Measurements from ENCODE around the gene FAM98A. TPM values are rescaled to one million over a fixed set of nuclear protein-coding genes. Genes with fewer than 3 reads are reported as not detected.

FAM98A gene
- total and polyA plus RNA-seq, 2 of the 4 experiments (the other 2 are of a cell fraction) = 113 to 131 TPM

- Histone ChIP-seq H2AK5ac (ENCODE audit: low read depth, low read length) (no peak overlapping the region), H3K27me3 (ENCODE audit: control insufficient read depth, insufficient read depth, low read length) (no peaks in the 10 kb centered on the region), H3K4me2 (ENCODE audit: low read depth, low read length) (no peak overlapping the region), H4K8ac (ENCODE audit: low read depth in 2 of 2, low read length in 2 of 2) (no peak overlapping the region), H3K27ac (ENCODE audit: insufficient read depth, low read length) (no peak overlapping the region), H3K4ac (ENCODE audit: low read depth, low read length) (no peak overlapping the region), H3K36me3 (ENCODE audit: control insufficient read depth, insufficient read depth, low read length) (peaks cover 22% of the 10 kb centered on the region), H2AK9ac (replicated peaks; ENCODE audit: low read depth, low read length, poor library complexity) (no peak overlapping the region), H3K23ac (ENCODE audit: low read depth, low read length) (no peak overlapping the region), H3K9ac (ENCODE audit: low read depth, low read length) (no peak overlapping the region), H2BK5ac (ENCODE audit: low read depth, low read length, poor library complexity, severe bottlenecking) (no peak overlapping the region), H3K4me3 (ENCODE audit: insufficient read depth, low read depth, low read length) (no peak overlapping the region), H3K9me1 (ENCODE audit: insufficient read depth, low read length) (peaks cover 2% of the 10 kb centered on the region; the same call in 1 of the 2 replicates), H2BK20ac (ENCODE audit: low read depth, low read length) (no peak overlapping the region), H2BK120ac (ENCODE audit: low read depth, low read length) (no peak overlapping the region), H4K5ac (ENCODE audit: low read depth, low read length) (no peak overlapping the region), H3K9me3 (ENCODE audit: control insufficient read depth, insufficient read depth, low read length) (no peaks in the 10 kb centered on the region), H3K79me1 (ENCODE audit: low read depth in 1 of 2, low read length in 2 of 2) (peaks cover 11 to 22% of the 10 kb centered on the region in 2 experiments), H4K20me1 (ENCODE audit: insufficient read depth, low read length) (0 out of 2 replicates have a peak, but pooled peaks cover 4% of the 10 kb centered on the region), H3K56ac (ENCODE audit: extremely low read depth, insufficient read depth, low read length) (no peak overlapping the region), H3K4me1 (ENCODE audit: control insufficient read depth, insufficient read depth, low read length) (peaks cover 2% of the 10 kb centered on the region; the same call in 1 of the 2 replicates), H3K14ac (replicated peaks; ENCODE audit: low read depth, low read length) (no peak overlapping the region), H4K91ac (ENCODE audit: insufficient read depth, low read depth, low read length) (peak overlapping the region; percentile 29; the same call in 1 of the 2 replicates), H3K18ac (ENCODE audit: low read depth, low read length) (no peak overlapping the region), H2AFZ (replicated peaks; ENCODE audit: low read length, poor library complexity) (no peak overlapping the region), H2BK15ac (ENCODE audit: low read depth, low read length) (0 out of 3 replicates have a peak overlapping the region, but pooled peaks have one; percentile 23)
- dilution Hi-C loops (cut with HindIII; ENCODE audit: low sequenced_read_pairs, unreplicated experiment) = no loop called here
- ATAC-seq (ENCODE audit: low read depth) (peak; percentile 77), DNase-seq (peak; percentile 52)
- ChIA-PET CTCF (interaction anchor here (0.6 to 1.1 kb wide), 7 partner anchors 108 to 943 kb away, joined by 3 to 8 read pairs (median 5); no protein-coding TSS in a partner anchor), POLR2A (ENCODE audit: unreplicated experiment) (interaction anchor here (0.6 to 0.7 kb wide), 2 partner anchors 9 to 12 kb away, joined by 3 to 4 read pairs; no protein-coding TSS in a partner anchor)
- no TSS peak for BruUV-seq (replicated peaks)
- intact Hi-C loops (cut with micrococcal nuclease) = loop anchor here (1.0 to 10.0 kb wide), 8 partner anchors 107 to 1031 kb away; partner anchors contain the start of gene RASGRP3
- in situ Hi-C loops (cut with MboI; ENCODE audit: low sequenced_read_pairs) = loop anchor here (5.0 kb wide), 1 partner anchor 106 kb away; the partner anchor contains the start of gene RASGRP3
- TF ChIP-seq SMC3 (IDR thresholded peaks at IDR 0.05; ENCODE audit: low read depth, low read length) (peak; percentile 87), CTCF (conservative IDR thresholded peaks at IDR 0.05; ENCODE audit: low read depth, low read length) (peak; percentile 83), ELK1 (IDR thresholded peaks at IDR 0.05; ENCODE audit: borderline replicate concordance, low read depth, low read length) (no peak), RAD21 (IDR thresholded peaks at IDR 0.05; ENCODE audit: low read length) (peak; percentile 87)
- no CpG with 5 or more reads among the region's 2 CpGs for WGBS, 2 experiments (ENCODE audit: extremely low coverage in 2 of 2, insufficient read length in 1 of 2)
These were observed 15.7 kb downstream of the FAM98A start for GRCh38 chr2:33583194-33583938.

Data from IMR-90 (cell line).